Measurements from ENCODE around the gene TTC9B. TPM values are rescaled to one million over a fixed set of nuclear protein-coding genes. Genes with fewer than 3 reads are reported as not detected.

The TTC9B gene
- total RNA-seq, 1 donor from 2014 or later: not detected

- no peak for DNase-seq (ENCODE audit: extremely low spot score in 2 of 2)
- no peak for TF ChIP-seq CTCF (IDR thresholded peaks at IDR 0.05)
- no peak for TF ChIP-seq POLR2AphosphoS5 (IDR thresholded peaks at IDR 0.05; ENCODE audit: insufficient read depth in 1 of 2, low read depth in 1 of 2)
- no peak for TF ChIP-seq POLR2A (IDR thresholded peaks at IDR 0.05)
- intact Hi-C loops (cut with DNase I): no loop called here
- Histone ChIP-seq H3K4me3 (no peak overlapping the region), H3K27ac (no peak overlapping the region), H3K27me3 (no peaks in the 10 kb centered on the region), H3K36me3 (peaks cover 0 to 76% of the 10 kb centered on the region in 2 donors), H3K4me1 (peaks cover 20% of the 10 kb centered on the region), H3K9me3 (no peaks in the 10 kb centered on the region)
These were observed 20.6 kb upstream of the TTC9B start for GRCh38 chr19:40238775-40239174.

DNA sequence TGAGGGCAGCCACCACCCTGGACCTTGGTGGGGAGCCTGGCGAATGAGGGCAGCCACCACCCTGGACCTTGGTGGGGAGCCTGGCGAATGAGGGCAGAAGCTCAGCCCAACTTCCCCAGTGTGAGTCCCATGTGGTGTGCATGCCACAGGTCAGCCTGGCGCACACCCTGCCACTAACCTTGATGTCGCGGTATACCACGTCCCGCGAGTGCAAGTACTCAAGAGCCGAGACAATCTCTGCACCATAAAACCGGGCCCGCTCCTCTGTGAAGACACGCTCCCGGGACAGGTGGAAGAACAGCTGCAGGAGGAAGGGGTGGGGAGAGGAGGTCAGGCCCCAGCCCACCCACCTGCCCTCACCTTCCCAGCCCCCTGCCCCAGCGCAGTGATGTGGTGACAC, 19.6 kb upstream of the TTC9B start:
- H3K36me3 ChIP-seq: peaks cover 0 to 81% of the 10 kb centered on the region in 2 donors
- no peak overlapping the region for H3K27ac ChIP-seq
- DNase-seq (ENCODE audit: extremely low spot score in 2 of 2): no peak
- no peaks in the 10 kb centered on the region for H3K9me3 ChIP-seq
- no peaks in the 10 kb centered on the region for H3K27me3 ChIP-seq
- peaks cover 13% of the 10 kb centered on the region for H3K4me1 ChIP-seq
- intact Hi-C loops (cut with DNase I): no loop called here
- TF ChIP-seq POLR2A (IDR thresholded peaks at IDR 0.05) (no peak), POLR2AphosphoS5 (IDR thresholded peaks at IDR 0.05; ENCODE audit: insufficient read depth in 1 of 2, low read depth in 1 of 2) (no peak), CTCF (IDR thresholded peaks at IDR 0.05) (no peak)
- no peak overlapping the region for H3K4me3 ChIP-seq

DNA sequence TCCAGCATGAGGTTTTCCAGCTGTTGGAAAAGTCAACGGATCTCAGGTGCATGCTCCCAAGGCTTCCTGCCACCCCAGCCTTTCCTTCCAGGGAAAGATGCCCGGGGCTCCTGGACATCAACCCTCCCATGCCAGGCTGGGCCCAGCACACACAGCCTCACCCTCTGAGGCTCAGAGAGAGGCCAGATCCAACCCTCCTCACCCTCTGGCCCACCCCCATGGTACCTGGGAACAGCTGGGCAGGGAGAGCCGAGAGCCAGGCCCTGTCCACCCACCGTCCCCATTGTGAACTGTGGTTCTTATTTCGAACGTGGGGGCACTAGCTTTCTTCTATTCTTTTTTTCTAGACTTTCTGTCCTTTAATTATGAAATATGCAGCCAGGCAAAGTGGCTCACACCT, 18.2 kb upstream of the TTC9B start:
- intact Hi-C loops (cut with DNase I): no loop called here
- TF ChIP-seq CTCF (IDR thresholded peaks at IDR 0.05) (no peak), POLR2A (IDR thresholded peaks at IDR 0.05) (no peak), POLR2AphosphoS5 (IDR thresholded peaks at IDR 0.05; ENCODE audit: insufficient read depth in 1 of 2, low read depth in 1 of 2) (no peak)
- H3K36me3 ChIP-seq: peaks cover 0 to 70% of the 10 kb centered on the region in 2 donors

GRCh38 chr19:40236026-40236355, 17.8 kb upstream of the TTC9B start:
- peaks cover 9% of the 10 kb centered on the region for H3K4me1 ChIP-seq
- TF ChIP-seq POLR2A (IDR thresholded peaks at IDR 0.05): no peak
- no peak for TF ChIP-seq CTCF (IDR thresholded peaks at IDR 0.05)
- TF ChIP-seq POLR2AphosphoS5 (IDR thresholded peaks at IDR 0.05; ENCODE audit: insufficient read depth in 1 of 2, low read depth in 1 of 2): no peak
- intact Hi-C loops (cut with DNase I): no loop called here

More for the DNA sequence above, 18.2 kb upstream of the TTC9B start:
- peaks cover 9% of the 10 kb centered on the region for H3K4me1 ChIP-seq
- H3K27ac ChIP-seq: no peak overlapping the region
- H3K27me3 ChIP-seq: no peaks in the 10 kb centered on the region
- H3K9me3 ChIP-seq: no peaks in the 10 kb centered on the region
- DNase-seq (ENCODE audit: extremely low spot score in 2 of 2): no peak
- no peak overlapping the region for H3K4me3 ChIP-seq

DNA sequence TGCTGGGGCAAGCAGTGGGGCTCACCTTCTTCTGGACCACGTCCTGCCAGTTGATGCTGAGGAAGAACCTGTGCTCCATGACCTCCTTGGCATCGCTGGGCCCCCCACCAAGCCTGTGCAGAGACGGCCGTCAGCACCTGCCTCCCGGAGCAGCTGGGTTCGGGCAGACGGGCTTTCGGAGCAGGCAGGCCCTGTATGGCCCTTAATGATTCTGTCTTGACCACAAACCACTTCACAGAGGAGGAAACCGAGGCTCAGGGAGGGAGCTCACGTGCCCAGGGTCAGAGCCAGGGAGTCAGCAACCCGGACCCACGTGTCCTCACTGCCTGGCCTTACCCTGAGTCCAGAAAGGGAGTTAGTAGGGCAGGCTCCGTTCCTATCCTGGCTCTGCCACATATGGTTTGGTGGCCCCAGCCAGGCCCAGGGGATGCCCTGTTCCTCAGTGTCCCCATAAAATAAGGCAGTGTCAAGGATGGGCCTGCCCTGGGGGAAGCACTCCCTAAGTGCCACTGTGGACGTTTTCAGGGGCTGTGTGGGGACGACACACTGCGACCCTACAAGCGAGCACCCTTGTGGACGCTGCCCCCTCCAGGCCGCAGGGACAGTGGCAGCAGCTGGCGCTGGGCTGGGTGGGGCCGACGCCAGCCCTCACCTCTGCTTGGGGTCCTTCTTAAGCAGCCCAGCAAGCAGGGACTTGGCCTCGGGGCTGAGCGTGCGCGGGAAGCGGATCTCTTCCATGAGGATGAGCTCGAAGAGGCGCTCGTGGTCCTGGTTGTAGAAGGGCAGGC, 17.2 kb upstream of the TTC9B start:
- Histone ChIP-seq H3K27ac (no peak overlapping the region), H3K36me3 (peaks cover 0 to 65% of the 10 kb centered on the region in 2 donors), H3K4me1 (peaks cover 9% of the 10 kb centered on the region), H3K9me3 (no peaks in the 10 kb centered on the region), H3K4me3 (no peak overlapping the region), H3K27me3 (no peaks in the 10 kb centered on the region)
- no peak for DNase-seq (ENCODE audit: extremely low spot score in 2 of 2)
- intact Hi-C loops (cut with DNase I): no loop called here
- no peak for TF ChIP-seq CTCF (IDR thresholded peaks at IDR 0.05)
- TF ChIP-seq POLR2A (IDR thresholded peaks at IDR 0.05): no peak
- no peak for TF ChIP-seq POLR2AphosphoS5 (IDR thresholded peaks at IDR 0.05; ENCODE audit: insufficient read depth in 1 of 2, low read depth in 1 of 2)

More at GRCh38 chr19:40236026-40236355, 17.8 kb upstream of the TTC9B start:
- no peaks in the 10 kb centered on the region for H3K9me3 ChIP-seq
- no peak overlapping the region for H3K4me3 ChIP-seq
- H3K27ac ChIP-seq: no peak overlapping the region
- peaks cover 0 to 69% of the 10 kb centered on the region in 2 donors for H3K36me3 ChIP-seq
- no peak for DNase-seq (ENCODE audit: extremely low spot score in 2 of 2)
- no peaks in the 10 kb centered on the region for H3K27me3 ChIP-seq
